GM21528 (cell line): ENCODE data around the gene SEMA3A.
"Not testable (repeated sequence)": the region's sequence is repeated elsewhere in the genome, so short reads cannot be mapped to it uniquely, and the experiment has no call there.

Source experiments
- ATAC-seq: cut with Tn5 transposase; IDR thresholded peaks from one replicate; pipeline ENCODE4 v1.9.1; 2021; ENCODE audit warnings: mild to moderate bottlenecking, moderate library complexity; ENCODE audit not compliant: unreplicated experiment, low FRiP score

The SEMA3A gene

GRCh38 chr7:84159435-84159834 lies 35.2 kb downstream of the SEMA3A start:
- no peak for ATAC-seq

GRCh38 chr7:84157171-84157570 lies 37.4 kb downstream of the SEMA3A start:
- no peak for ATAC-seq

- no peak for ATAC-seq
These were observed 39.4 kb downstream of the SEMA3A start for GRCh38 chr7:84154991-84155781.

- ATAC-seq: no peak
These were observed 41.6 kb downstream of the SEMA3A start for GRCh38 chr7:84152995-84153394.

GRCh38 chr7:84150370-84150769 lies 44.2 kb downstream of the SEMA3A start:
- ATAC-seq: not testable (repeated sequence)

GRCh38 chr7:84149573-84149972 lies 45.0 kb downstream of the SEMA3A start:
- ATAC-seq: no peak

GRCh38 chr7:84145892-84146291 lies 48.7 kb downstream of the SEMA3A start:
- no peak for ATAC-seq

- ATAC-seq: no peak
These were observed 49.7 kb downstream of the SEMA3A start for GRCh38 chr7:84144935-84145334.

- ATAC-seq: no peak
These were observed 50.1 kb downstream of the SEMA3A start for GRCh38 chr7:84144480-84144879.

GRCh38 chr7:84142726-84143125 lies 51.9 kb downstream of the SEMA3A start:
- no peak for ATAC-seq

GRCh38 chr7:84139986-84140729 lies 54.4 kb downstream of the SEMA3A start:
- ATAC-seq: no peak

GRCh38 chr7:84138411-84138810 lies 56.2 kb downstream of the SEMA3A start:
- ATAC-seq: no peak

- no peak for ATAC-seq
These were observed 56.8 kb downstream of the SEMA3A start for GRCh38 chr7:84137812-84138211.

GRCh38 chr7:84136809-84137208 lies 57.8 kb downstream of the SEMA3A start:
- no peak for ATAC-seq

- ATAC-seq: no peak
These were observed 58.3 kb downstream of the SEMA3A start for GRCh38 chr7:84136336-84136735.

GRCh38 chr7:84134169-84134568 lies 60.4 kb downstream of the SEMA3A start:
- no peak for ATAC-seq

- ATAC-seq: no peak
These were observed 68.9 kb downstream of the SEMA3A start for GRCh38 chr7:84125654-84126053.

- ATAC-seq: no peak
These were observed 70.5 kb downstream of the SEMA3A start for GRCh38 chr7:84123965-84124547.

GRCh38 chr7:84122582-84123360 lies 71.8 kb downstream of the SEMA3A start:
- no peak for ATAC-seq

- ATAC-seq: no peak
These were observed 77.3 kb downstream of the SEMA3A start for GRCh38 chr7:84117304-84117703.
